ENCODE results near the gene LBH. TPM values are rescaled to one million over a fixed set of nuclear protein-coding genes. Genes with fewer than 3 reads are reported as not detected.

LBH gene
- total and polyA plus RNA-seq, 2 donors (not counting 3 experiments of a cell fraction or from before 2014, with no cell fraction given): 5.3 to 5.5 TPM

GRCh38 chr2:30230497-30231211 is 680 bp upstream of the LBH start:
- TF ChIP-seq EZH2 (IDR thresholded peaks at IDR 0.05; ENCODE audit: borderline replicate concordance, low read depth, low read length, severe bottlenecking) (peak; percentile 60), JUN (IDR thresholded peaks at IDR 0.05; ENCODE audit: borderline replicate concordance, insufficient read depth, insufficient read length, low read depth) (no peak)
- H4K20me1 ChIP-seq (replicated peaks; ENCODE audit: control insufficient read depth, extremely low read depth, insufficient read depth, low read length): no peaks in the 10 kb centered on the region
- ChIA-PET CTCF (interaction anchor here (0.6 to 2.3 kb wide), 7 partner anchors 8 to 481 kb away, joined by 3 to 11 read pairs (median 7); no protein-coding TSS in a partner anchor), POLR2A (interaction anchor here (0.7 to 1.0 kb wide), 2 partner anchors 84 to 115 kb away, joined by 3 to 6 read pairs; partner anchors contain the start of gene YPEL5)
- H3K79me2 ChIP-seq (ENCODE audit: control insufficient read depth, insufficient read depth, low read length): no peaks in the 10 kb centered on the region
- DNase-seq (ENCODE audit: low read depth, low spot score) (peak; percentile 18), FAIRE-seq (no peak)
- no peaks in the 10 kb centered on the region for H3K36me3 ChIP-seq (ENCODE audit: control insufficient read depth in 2 of 2, extremely low read depth in 1 of 2, insufficient read depth in 2 of 2, low read length in 2 of 2)
- no TSS peak for BruUV-seq (replicated peaks)
- no peaks in the 10 kb centered on the region for H3K9me1 ChIP-seq (replicated peaks; ENCODE audit: control insufficient read depth, extremely low read depth, insufficient read depth, low read length)
- peak overlapping the region; percentile 35 to 58 (median 53) for H3K4me3 ChIP-seq (replicated peaks in 1 of 3; ENCODE audit: insufficient read depth in 1 of 3, low read depth in 1 of 3, low read length in 3 of 3)
- intact Hi-C loops (cut with micrococcal nuclease): loop anchor here (2.0 to 5.0 kb wide), 4 partner anchors 42 to 206 kb away; partner anchors contain the start of gene YPEL5
- peaks cover 21 to 22% of the 10 kb centered on the region in 2 experiments for H3K27me3 ChIP-seq (ENCODE audit: control insufficient read depth in 2 of 2, insufficient read depth in 2 of 2, low read length in 2 of 2)
- H3K9me3 ChIP-seq (replicated peaks; ENCODE audit: control insufficient read depth, insufficient read depth, low read length): no peaks in the 10 kb centered on the region
- peaks cover 9% of the 10 kb centered on the region for H3K4me1 ChIP-seq (ENCODE audit: control insufficient read depth, extremely low read depth, insufficient read depth, low read length)
- dilution Hi-C loops (cut with MboI; ENCODE audit: extremely low pct_ligation_motif_present, low sequenced_read_pairs): no loop called here
- peak overlapping the region; percentile 38 for H3K9ac ChIP-seq (replicated peaks; ENCODE audit: extremely low read depth, insufficient read depth, low read length)
- no peak overlapping the region for H3K27ac ChIP-seq (ENCODE audit: insufficient read depth, low read depth, low read length)
- H3K4me2 ChIP-seq (ENCODE audit: insufficient read depth, low read length): peak overlapping the region; percentile 84
- H2AFZ ChIP-seq (ENCODE audit: low read depth, low read length): peak overlapping the region; percentile 45

GRCh38 chr2:30231996-30232800 is 864 bp downstream of the LBH start:
- DNase-seq (ENCODE audit: low read depth, low spot score): no peak
- TF ChIP-seq CTCF (IDR thresholded peaks at IDR 0.05; ENCODE audit: extremely low read depth in 1 of 2, insufficient read depth in 1 of 2, low read depth in 1 of 2, low read length in 2 of 2) (no peak), MAX (IDR thresholded peaks at IDR 0.05; ENCODE audit: insufficient read depth, insufficient read length) (no peak), EZH2 (IDR thresholded peaks at IDR 0.05; ENCODE audit: borderline replicate concordance, low read depth, low read length, severe bottlenecking) (peak; percentile 43), POLR2A (IDR thresholded peaks at IDR 0.05; ENCODE audit: low read depth, low read length) (no peak)

More at GRCh38 chr2:30231996-30232800, 864 bp downstream of the LBH start:
- dilution Hi-C loops (cut with MboI; ENCODE audit: extremely low pct_ligation_motif_present, low sequenced_read_pairs): no loop called here
- CTCF ChIA-PET: interaction anchor here (1.0 to 1.4 kb wide), 2 partner anchors 24 to 479 kb away, joined by 3 to 7 read pairs; no protein-coding TSS in a partner anchor
- Histone ChIP-seq H3K27ac (ENCODE audit: insufficient read depth, low read depth, low read length) (no peak overlapping the region), H3K4me3 (replicated peaks in 1 of 3; ENCODE audit: insufficient read depth in 1 of 3, low read depth in 1 of 3, low read length in 3 of 3) (peak overlapping the region; percentile 51 to 58 (median 53)), H3K36me3 (ENCODE audit: control insufficient read depth in 2 of 2, extremely low read depth in 1 of 2, insufficient read depth in 2 of 2, low read length in 2 of 2) (no peaks in the 10 kb centered on the region), H2AFZ (ENCODE audit: low read depth, low read length) (peak overlapping the region; percentile 83), H3K27me3 (ENCODE audit: control insufficient read depth in 2 of 2, insufficient read depth in 2 of 2, low read length in 2 of 2) (peaks cover 21 to 22% of the 10 kb centered on the region in 2 experiments), H3K9me1 (replicated peaks; ENCODE audit: control insufficient read depth, extremely low read depth, insufficient read depth, low read length) (no peaks in the 10 kb centered on the region), H3K79me2 (ENCODE audit: control insufficient read depth, insufficient read depth, low read length) (no peaks in the 10 kb centered on the region), H3K9me3 (replicated peaks; ENCODE audit: control insufficient read depth, insufficient read depth, low read length) (no peaks in the 10 kb centered on the region), H3K9ac (replicated peaks; ENCODE audit: extremely low read depth, insufficient read depth, low read length) (peak overlapping the region; percentile 38), H3K4me1 (ENCODE audit: control insufficient read depth, extremely low read depth, insufficient read depth, low read length) (peaks cover 9% of the 10 kb centered on the region), H4K20me1 (replicated peaks; ENCODE audit: control insufficient read depth, extremely low read depth, insufficient read depth, low read length) (no peaks in the 10 kb centered on the region), H3K4me2 (ENCODE audit: insufficient read depth, low read length) (peak overlapping the region; percentile 84)
- POLR2A ChIA-PET: no interaction called here
- intact Hi-C loops (cut with micrococcal nuclease): loop anchor here (2.0 to 5.0 kb wide), 4 partner anchors 40 to 205 kb away; partner anchors contain the start of gene YPEL5
- FAIRE-seq: peak; percentile 33
- no TSS peak for BruUV-seq (replicated peaks)

All from endothelial cell of umbilical vein (primary cell).